Upper lobe of left lung (tissue), 6 donors: ENCODE measurements around the gene LDB2. TPM values are rescaled to one million over a fixed set of nuclear protein-coding genes. Genes with fewer than 3 reads are reported as not detected.
A peak's percentile ranks its signal among the peaks of the same experiment; 100 is the strongest.

Source experiments
- ATAC-seq, 2 donors: fragments of 200-7000 bp; cut with Tn5 transposase; one replicate each; pipeline ENCODE4 v1.9.1; 2022; ENCODE audit warnings: mild to moderate bottlenecking in 2 of 2, moderate library complexity in 2 of 2; ENCODE audit not compliant: low FRiP score in 2 of 2
- DNase-seq, 2 donors: peaks; one replicate each; pipeline ENCODE4 v3.0.0-alpha.2; 2019 to 2020
- H3K27ac ChIP-seq, 4 donors: fragments of 200-600 bp; sonication (generic); one replicate each; pipeline ENCODE4 v1.5.1; 2016 to 2019
- H3K27me3 ChIP-seq, 4 donors: fragments of 200-600 bp; sonication (generic); one replicate each; pipeline ENCODE4 v1.5.1; 2017 to 2019
- H3K36me3 ChIP-seq, 4 donors: fragments of 200-600 bp; sonication (generic); one replicate each; pipeline ENCODE4 v1.5.1; 2016 to 2019
- H3K4me1 ChIP-seq, 4 donors: fragments of 200-600 bp; sonication (generic); one replicate each; pipeline ENCODE4 v1.5.1; 2018 to 2019
- H3K4me3 ChIP-seq, 4 donors: fragments of 200-600 bp; sonication (generic); one replicate each; pipeline ENCODE4 v1.5.1; 2017 to 2019; ENCODE audit warnings: mild to moderate bottlenecking in 2 of 4, moderate library complexity in 1 of 4
- H3K9me3 ChIP-seq, 4 donors: fragments of 200-600 bp; sonication (generic); one replicate each; pipeline ENCODE4 v1.5.1; 2018 to 2019
- EP300 ChIP-seq, 4 donors: sonication (generic); formaldehyde crosslinking; IDR thresholded peaks; one replicate each; pipeline ENCODE4 v1.5.1; 2017; ENCODE audit warnings: antibody characterized with exemption in 4 of 4, control low read depth in 2 of 4
- POLR2A ChIP-seq, 4 donors: fragments of 450-650 bp; IDR thresholded peaks; one replicate each; pipeline ENCODE4 v1.5.1; 2016 to 2017; ENCODE audit warnings: antibody characterized with exemption in 4 of 4, mild to moderate bottlenecking in 2 of 4
- POLR2AphosphoS5 ChIP-seq, 2 donors: sonication (generic); formaldehyde crosslinking; IDR thresholded peaks; one replicate each; pipeline ENCODE4 v1.5.1; 2017; ENCODE audit warnings: antibody characterized with exemption in 2 of 2
- WGBS, 2 donors: methylation state at CpG; one replicate each; pipeline ENCODE4 v1.1.5; 2017 to 2018; 5-methylcytosine and 5-hydroxymethylcytosine counted together
- total RNA-seq, 6 donors: library from RNA; depleted of rRNA in 4 of 6; stranded (reverse); fragments of >200 nt in 4 of 6; gene quantifications; one replicate each; pipeline versions ENCODE4 v1.1.0 to v1.2.1, GENCODE V29; 2016 to 2021
- TF ChIP-seq, protein P1 (sequence below), 6 experiments: fragments of 450-650 bp in 4 of 6; fragments of 200-600 bp in 2 of 6; sonication (generic) in 2 of 6; IDR thresholded peaks; one replicate each; pipeline ENCODE4 v1.5.1; 2016 to 2019; ENCODE audit warnings: antibody characterized with exemption in 6 of 6
- donor health status: DM: no; HTN: no; CAD: no; lungs with moderate emphysema.
- donor health status: DM: no; HTN: yes; CAD: no; lungs with severe emphysema.

Gene LDB2
- total RNA-seq, 6 donors from 2014 or later: 34.6 to 94.4 (median 45.9) TPM

DNA sequence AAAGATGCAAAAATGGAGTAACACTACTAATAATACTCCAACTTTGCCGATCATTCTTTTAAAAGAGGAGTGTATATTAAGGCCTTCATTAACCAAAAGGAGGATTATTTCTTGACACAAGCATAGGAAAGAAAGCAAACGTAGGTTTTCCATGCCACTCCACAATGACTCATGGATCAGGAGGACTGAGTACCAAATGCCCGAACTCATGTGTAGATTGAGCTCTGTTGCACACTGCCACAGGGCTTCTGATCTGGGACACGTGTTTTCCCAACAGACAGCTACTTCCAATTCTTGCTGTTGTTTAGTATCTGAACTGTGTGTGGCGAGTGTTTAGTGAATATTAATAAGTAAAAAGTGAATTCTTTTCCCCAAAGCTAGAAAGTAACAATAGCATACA lies 131.2 kb downstream of the LDB2 start:
- Histone ChIP-seq H3K9me3 (no peaks in the 10 kb centered on the region), H3K27me3 (no peaks in the 10 kb centered on the region), H3K36me3 (no peaks in the 10 kb centered on the region), H3K4me1 (peaks cover 0 to 4% (median 0%) of the 10 kb centered on the region in 4 donors), H3K27ac (no peak overlapping the region), H3K4me3 (no peak overlapping the region)
- TF ChIP-seq POLR2A (IDR thresholded peaks at IDR 0.05) (no peak), POLR2AphosphoS5 (IDR thresholded peaks at IDR 0.05) (no peak), EP300 (IDR thresholded peaks at IDR 0.05) (no peak)
- TF ChIP-seq, protein P1, sequence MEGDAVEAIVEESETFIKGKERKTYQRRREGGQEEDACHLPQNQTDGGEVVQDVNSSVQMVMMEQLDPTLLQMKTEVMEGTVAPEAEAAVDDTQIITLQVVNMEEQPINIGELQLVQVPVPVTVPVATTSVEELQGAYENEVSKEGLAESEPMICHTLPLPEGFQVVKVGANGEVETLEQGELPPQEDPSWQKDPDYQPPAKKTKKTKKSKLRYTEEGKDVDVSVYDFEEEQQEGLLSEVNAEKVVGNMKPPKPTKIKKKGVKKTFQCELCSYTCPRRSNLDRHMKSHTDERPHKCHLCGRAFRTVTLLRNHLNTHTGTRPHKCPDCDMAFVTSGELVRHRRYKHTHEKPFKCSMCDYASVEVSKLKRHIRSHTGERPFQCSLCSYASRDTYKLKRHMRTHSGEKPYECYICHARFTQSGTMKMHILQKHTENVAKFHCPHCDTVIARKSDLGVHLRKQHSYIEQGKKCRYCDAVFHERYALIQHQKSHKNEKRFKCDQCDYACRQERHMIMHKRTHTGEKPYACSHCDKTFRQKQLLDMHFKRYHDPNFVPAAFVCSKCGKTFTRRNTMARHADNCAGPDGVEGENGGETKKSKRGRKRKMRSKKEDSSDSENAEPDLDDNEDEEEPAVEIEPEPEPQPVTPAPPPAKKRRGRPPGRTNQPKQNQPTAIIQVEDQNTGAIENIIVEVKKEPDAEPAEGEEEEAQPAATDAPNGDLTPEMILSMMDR (IDR thresholded peaks at IDR 0.05): no peak
- DNase-seq: no peak
- 83 to 89% methylated on average over 5 of the region's 5 CpGs for WGBS, 2 donors
- ATAC-seq: no peak

DNA sequence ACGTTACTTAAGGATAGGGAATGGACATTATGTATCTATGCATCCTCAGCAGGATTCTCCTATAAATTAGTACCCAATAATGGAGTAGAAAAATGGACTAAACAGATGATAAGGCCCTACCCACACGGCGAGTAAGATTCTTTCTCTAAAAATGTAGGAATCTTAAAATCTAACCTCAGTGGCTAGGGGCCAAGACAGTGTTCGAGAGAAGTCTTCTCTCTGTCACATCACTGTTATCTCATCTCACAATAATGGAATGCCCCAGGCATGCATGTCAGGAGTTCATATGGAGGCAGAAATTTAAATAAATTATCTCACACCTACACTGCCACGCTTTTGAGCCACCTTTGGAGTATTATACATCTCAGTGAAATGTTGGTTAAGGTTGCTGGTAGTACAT lies 132.9 kb downstream of the LDB2 start:
- Histone ChIP-seq H3K27me3 (no peaks in the 10 kb centered on the region), H3K4me1 (peaks cover 0 to 4% (median 0%) of the 10 kb centered on the region in 4 donors), H3K36me3 (no peaks in the 10 kb centered on the region), H3K9me3 (no peaks in the 10 kb centered on the region), H3K4me3 (no peak overlapping the region), H3K27ac (no peak overlapping the region)
- WGBS, 2 donors: 84 to 90% methylated on average over 5 of the region's 5 CpGs
- TF ChIP-seq EP300 (IDR thresholded peaks at IDR 0.05): no peak
- DNase-seq: no peak
- ATAC-seq: no peak

DNA sequence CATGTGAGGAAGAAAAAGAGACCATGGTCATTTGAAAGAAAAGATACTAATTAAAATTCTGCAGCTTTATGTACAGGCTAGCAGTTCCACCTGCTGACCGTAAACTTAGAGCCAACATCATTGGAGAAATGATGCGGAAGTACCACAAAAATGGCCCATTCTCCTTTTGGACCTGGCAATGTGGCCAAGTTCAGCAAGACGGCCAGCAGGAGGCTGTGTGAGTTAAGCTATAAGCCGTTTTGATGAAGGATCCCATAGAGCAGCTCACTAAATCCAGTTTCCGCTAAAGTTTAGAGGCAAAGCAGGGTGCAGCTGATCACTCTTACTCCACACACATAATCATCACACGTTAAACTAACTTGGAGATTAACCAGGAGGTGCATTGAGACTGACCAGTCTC lies 133.8 kb downstream of the LDB2 start:
- Histone ChIP-seq H3K36me3 (no peaks in the 10 kb centered on the region), H3K9me3 (no peaks in the 10 kb centered on the region), H3K4me1 (no peaks in the 10 kb centered on the region), H3K27ac (no peak overlapping the region), H3K4me3 (no peak overlapping the region), H3K27me3 (no peaks in the 10 kb centered on the region)
- WGBS, 2 donors: 78 to 82% methylated on average over 6 of the region's 6 CpGs
- ATAC-seq: no peak
- TF ChIP-seq POLR2A (IDR thresholded peaks at IDR 0.05): no peak
- TF ChIP-seq, protein P1 (IDR thresholded peaks at IDR 0.05): peak in 2 of 6 experiments; percentile 19 to 20
- no peak for TF ChIP-seq POLR2AphosphoS5 (IDR thresholded peaks at IDR 0.05)
- no peak for DNase-seq

- peaks cover 0 to 7% (median 4%) of the 10 kb centered on the region in 4 donors for H3K4me1 ChIP-seq
- ATAC-seq: no peak
- H3K4me3 ChIP-seq: no peak overlapping the region
- no peaks in the 10 kb centered on the region for H3K9me3 ChIP-seq
- peak overlapping the region in 1 of 4 donors; percentile 23 for H3K27ac ChIP-seq
- 78 to 82% methylated on average over 6 of the region's 6 CpGs for WGBS, 2 donors
- H3K27me3 ChIP-seq: no peaks in the 10 kb centered on the region
- no peak for DNase-seq
- TF ChIP-seq, protein P1 (IDR thresholded peaks at IDR 0.05): no peak
- no peak for TF ChIP-seq EP300 (IDR thresholded peaks at IDR 0.05)
- TF ChIP-seq POLR2A (IDR thresholded peaks at IDR 0.05): no peak
- TF ChIP-seq POLR2AphosphoS5 (IDR thresholded peaks at IDR 0.05): no peak
- no peaks in the 10 kb centered on the region for H3K36me3 ChIP-seq
Measured at GRCh38 chr4:16760617-16761363, 137.7 kb downstream of the LDB2 start.

GRCh38 chr4:16759931-16760582 lies 138.4 kb downstream of the LDB2 start:
- no peaks in the 10 kb centered on the region for H3K36me3 ChIP-seq
- H3K27ac ChIP-seq: peak overlapping the region in 1 of 4 donors; percentile 23
- no peak for TF ChIP-seq POLR2AphosphoS5 (IDR thresholded peaks at IDR 0.05)
- TF ChIP-seq, protein P1 (IDR thresholded peaks at IDR 0.05): no peak
- no peak for TF ChIP-seq POLR2A (IDR thresholded peaks at IDR 0.05)
- TF ChIP-seq EP300 (IDR thresholded peaks at IDR 0.05): no peak
- DNase-seq (no peak), ATAC-seq (no peak)
- no peak overlapping the region for H3K4me3 ChIP-seq
- H3K9me3 ChIP-seq: no peaks in the 10 kb centered on the region
- WGBS, 2 donors: 53 to 72% methylated on average over 5 of the region's 5 CpGs
- H3K4me1 ChIP-seq: peaks cover 0 to 7% (median 4%) of the 10 kb centered on the region in 4 donors
- no peaks in the 10 kb centered on the region for H3K27me3 ChIP-seq
